SU-DHL-6 (cell line): ENCODE measurements around the gene PTPN14.

Experiments
- H2AFZ ChIP-seq: fragments of 200-600 bp; sonication (generic); 2 replicates; pipeline ENCODE4 v1.6.1; 2014; ENCODE audit warnings: low read depth, mild to moderate bottlenecking, moderate library complexity, mixed read lengths, antibody characterized with exemption, low read length; ENCODE audit not compliant: severe bottlenecking
- H3F3A ChIP-seq: fragments of 200-600 bp; shearing (Covaris generic); 2 replicates; pipeline ENCODE4 v1.6.0; 2016; ENCODE audit warnings: antibody characterized with exemption, mild to moderate bottlenecking; ENCODE audit not compliant: insufficient read depth
- H3K27ac ChIP-seq: fragments of 200-600 bp; sonication (generic); 2 replicates; pipeline ENCODE4 v1.5.1; 2016; ENCODE audit warnings: low read depth, mild to moderate bottlenecking, low read length, moderate library complexity, mixed read lengths
- H3K27me3 ChIP-seq: fragments of 200-600 bp; sonication (generic), shearing (Covaris generic); 2 replicates; pipeline ENCODE4 v1.6.0; 2014; ENCODE audit warnings: mild to moderate bottlenecking, low read length
- H3K36me3 ChIP-seq: fragments of 200-600 bp; sonication (generic); 2 replicates; pipeline ENCODE4 v1.6.1; 2014; ENCODE audit warnings: mild to moderate bottlenecking, low read length, mixed read lengths
- H3K4me2 ChIP-seq: fragments of 300-600, 200-600 bp; shearing (Covaris generic), sonication (generic); 2 replicates; pipeline ENCODE4 v1.6.0; 2014; ENCODE audit warnings: low read length, low read depth, mild to moderate bottlenecking; ENCODE audit not compliant: poor library complexity, severe bottlenecking
- H3K4me3 ChIP-seq: fragments of 200-600 bp; sonication (generic); 2 replicates; pipeline ENCODE4 v1.5.1; 2014; ENCODE audit warnings: antibody characterized with exemption, low read length, mild to moderate bottlenecking, mixed read lengths; ENCODE audit not compliant: insufficient read depth, poor library complexity, severe bottlenecking
- H3K79me2 ChIP-seq: fragments of 200-600 bp; sonication (generic); 2 replicates; pipeline ENCODE4 v1.6.1; 2014; ENCODE audit warnings: mild to moderate bottlenecking, low read length, moderate library complexity; ENCODE audit not compliant: insufficient read depth
- H3K9ac ChIP-seq: fragments of 200-600 bp; sonication (generic); 2 replicates; pipeline ENCODE4 v1.7.0; 2014; ENCODE audit warnings: mild to moderate bottlenecking, low read length
- H3K9me2 ChIP-seq: fragments of 200-600 bp; sonication (generic); replicated peaks from 2 replicates; pipeline ENCODE4 v1.6.1; 2014; ENCODE audit warnings: low read length; ENCODE audit not compliant: insufficient read depth
- H3K9me3 ChIP-seq: fragments of 200-600 bp; sonication (generic); 2 replicates; pipeline ENCODE4 v1.6.1; 2014; ENCODE audit warnings: low read length, mixed read lengths; ENCODE audit not compliant: insufficient read depth
- H4K20me1 ChIP-seq: fragments of 200-600 bp; sonication (generic); 2 replicates; pipeline ENCODE4 v1.6.1; 2014; ENCODE audit warnings: low read depth, mild to moderate bottlenecking, antibody characterized with exemption, low read length, moderate library complexity, mixed read lengths
- CTCF ChIP-seq: fragments of 200-600 bp; sonication (generic); IDR thresholded peaks from one replicate; pipeline ENCODE4 v1.5.1; 2017; ENCODE audit warnings: antibody characterized with exemption, mild to moderate bottlenecking, low read length, moderate library complexity; ENCODE audit not compliant: insufficient read depth, poor library complexity, severe bottlenecking
- EZH2phosphoT487 ChIP-seq: fragments of 200-600 bp; sonication (generic), shearing (Covaris generic); conservative IDR thresholded peaks from 2 replicates; pipeline ENCODE4 v1.6.1; 2018; ENCODE audit warnings: mild to moderate bottlenecking, antibody characterized with exemption, low read length, moderate library complexity, mixed read lengths

Gene PTPN14

GRCh38 chr1:214318356-214318755 is 233.0 kb downstream of the PTPN14 start:
- Histone ChIP-seq H3K79me2 (no peaks in the 10 kb centered on the region), H3K27me3 (no peaks in the 10 kb centered on the region), H4K20me1 (no peaks in the 10 kb centered on the region), H3K4me2 (no peak overlapping the region), H2AFZ (no peak overlapping the region), H3K9me3 (no peaks in the 10 kb centered on the region), H3F3A (no peaks in the 10 kb centered on the region), H3K9ac (no peak overlapping the region), H3K27ac (no peak overlapping the region), H3K36me3 (no peaks in the 10 kb centered on the region), H3K4me3 (no peak overlapping the region), H3K9me2 (no peaks in the 10 kb centered on the region)
- TF ChIP-seq CTCF (no peak), EZH2phosphoT487 (no peak)

- no peak overlapping the region for H2AFZ ChIP-seq
- no peak overlapping the region for H3K27ac ChIP-seq
- no peak overlapping the region for H3K9ac ChIP-seq
- H3K9me3 ChIP-seq: no peaks in the 10 kb centered on the region
- no peaks in the 10 kb centered on the region for H3K9me2 ChIP-seq
- H3K36me3 ChIP-seq: no peaks in the 10 kb centered on the region
- no peaks in the 10 kb centered on the region for H3K27me3 ChIP-seq
- H3K4me2 ChIP-seq: no peak overlapping the region
- no peaks in the 10 kb centered on the region for H4K20me1 ChIP-seq
- H3F3A ChIP-seq: no peaks in the 10 kb centered on the region
- TF ChIP-seq CTCF (no peak), EZH2phosphoT487 (no peak)
- no peak overlapping the region for H3K4me3 ChIP-seq
- no peaks in the 10 kb centered on the region for H3K79me2 ChIP-seq
These were observed 233.7 kb downstream of the PTPN14 start for GRCh38 chr1:214317734-214318133.

- Histone ChIP-seq H3K27ac (no peak overlapping the region), H3K9me2 (no peaks in the 10 kb centered on the region), H3K4me3 (no peak overlapping the region), H2AFZ (no peak overlapping the region), H4K20me1 (no peaks in the 10 kb centered on the region), H3K9ac (no peak overlapping the region), H3K9me3 (no peaks in the 10 kb centered on the region), H3K27me3 (no peaks in the 10 kb centered on the region), H3K36me3 (no peaks in the 10 kb centered on the region), H3F3A (no peaks in the 10 kb centered on the region), H3K79me2 (no peaks in the 10 kb centered on the region), H3K4me2 (no peak overlapping the region)
- TF ChIP-seq EZH2phosphoT487 (no peak), CTCF (no peak)
These were observed 234.1 kb downstream of the PTPN14 start for GRCh38 chr1:214317300-214317699.

- H2AFZ ChIP-seq: no peak overlapping the region
These were observed 234.8 kb downstream of the PTPN14 start for GRCh38 chr1:214316593-214316992.

More at GRCh38 chr1:214316593-214316992, 234.8 kb downstream of the PTPN14 start:
- Histone ChIP-seq H3K36me3 (no peaks in the 10 kb centered on the region), H3K9me3 (no peaks in the 10 kb centered on the region), H3K27ac (no peak overlapping the region), H3F3A (no peaks in the 10 kb centered on the region), H3K4me3 (no peak overlapping the region), H4K20me1 (no peaks in the 10 kb centered on the region), H3K4me2 (no peak overlapping the region), H3K9me2 (no peaks in the 10 kb centered on the region), H3K79me2 (no peaks in the 10 kb centered on the region), H3K27me3 (no peaks in the 10 kb centered on the region), H3K9ac (no peak overlapping the region)
- TF ChIP-seq CTCF (no peak), EZH2phosphoT487 (no peak)
